Activated CD4-positive, alpha-beta T cell treated with anti-CD3 and anti-CD28 coated beads, Interleukin-2, amount 50 U/mL, for 4 hours (primary cell): ENCODE measurements around the gene HTR3A.
"Not testable (repeated sequence)": the region's sequence is repeated elsewhere in the genome, so short reads cannot be mapped to it uniquely, and the experiment has no call there.

Experiments
- DNase-seq, 2 experiments: peaks; one replicate each; pipeline ENCODE4 v3.0.0-alpha.2; 2020

The HTR3A gene

DNA sequence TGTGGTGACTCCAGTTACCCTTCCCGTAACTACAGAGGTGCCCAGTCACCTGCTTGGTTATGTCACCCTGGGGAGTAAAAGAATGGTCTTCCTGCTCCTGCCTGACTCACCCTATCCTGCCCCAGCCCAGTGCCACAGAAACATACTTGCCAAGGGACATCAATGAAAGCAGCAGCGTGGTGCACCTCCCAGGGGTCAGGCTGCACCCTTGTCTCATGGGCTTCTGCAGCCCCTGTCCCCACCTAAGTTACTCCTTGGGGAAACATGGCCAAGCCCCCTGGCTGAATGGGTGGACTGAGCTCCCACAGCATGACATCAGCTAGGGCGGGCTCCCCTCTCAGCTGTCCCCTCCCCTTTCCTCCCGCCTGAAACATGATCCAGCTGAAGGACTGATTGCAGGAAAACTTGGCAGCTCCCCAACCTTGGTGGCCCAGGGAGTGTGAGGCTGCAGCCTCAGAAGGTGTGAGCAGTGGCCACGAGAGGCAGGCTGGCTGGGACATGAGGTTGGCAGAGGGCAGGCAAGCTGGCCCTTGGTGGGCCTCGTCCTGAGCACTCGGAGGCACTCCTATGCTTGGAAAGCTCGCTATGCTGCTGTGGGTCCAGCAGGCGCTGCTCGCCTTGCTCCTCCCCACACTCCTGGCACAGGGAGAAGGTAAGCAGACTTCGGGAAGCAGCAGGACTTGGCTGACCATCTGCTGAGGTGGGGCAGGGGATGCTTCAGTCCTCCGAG, at the start of gene HTR3A:
TSS of gene HTR3A (plus strand) at position 368 of the 730 bp plus-strand sequence. CDS start at position 586, 218 bp downstream.
- DNase-seq = no peak

DNA sequence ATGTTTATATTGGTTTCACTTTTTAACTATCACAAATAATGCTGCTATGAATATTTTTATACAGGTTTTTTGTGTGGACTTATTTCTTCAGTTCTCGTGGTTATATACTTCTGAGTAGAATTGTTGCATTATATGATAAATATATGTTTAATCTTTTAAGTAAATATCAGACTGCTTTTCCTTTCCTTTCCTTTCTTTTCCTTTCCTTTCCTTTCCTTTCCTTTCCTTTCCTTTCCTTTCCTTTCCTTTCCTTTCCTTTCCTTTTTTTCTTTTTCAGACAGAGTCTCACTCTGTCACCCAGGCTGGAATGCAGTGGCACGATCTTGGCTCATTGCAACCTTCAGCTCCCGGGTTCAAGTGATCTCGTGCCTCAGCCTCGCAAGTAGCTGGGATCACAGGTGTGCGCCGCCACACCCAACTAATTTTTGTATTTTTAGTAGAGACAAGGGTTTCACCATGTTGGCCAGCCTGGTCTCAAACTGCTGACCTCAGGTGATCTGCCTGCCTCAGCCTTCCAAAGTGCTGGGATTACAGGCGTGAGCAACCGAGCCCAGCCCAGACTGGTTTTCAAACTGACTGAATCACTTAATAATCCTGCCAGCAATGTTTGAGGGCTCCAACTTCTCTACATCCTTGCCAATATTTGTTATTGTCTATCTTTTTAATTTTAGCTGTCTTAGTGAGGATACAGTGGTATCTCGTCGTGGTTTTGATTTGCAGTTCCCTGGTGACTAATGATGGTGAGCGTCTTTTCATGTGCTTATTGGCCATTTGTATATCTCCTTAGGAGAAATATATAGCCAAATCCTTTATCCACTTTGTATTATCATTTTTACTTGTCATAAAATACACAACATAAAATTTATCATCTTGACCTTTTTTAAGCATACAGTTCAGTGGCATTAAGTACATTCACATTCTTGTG, 48.4 kb upstream of the HTR3A start:
- no peak for DNase-seq

DNA sequence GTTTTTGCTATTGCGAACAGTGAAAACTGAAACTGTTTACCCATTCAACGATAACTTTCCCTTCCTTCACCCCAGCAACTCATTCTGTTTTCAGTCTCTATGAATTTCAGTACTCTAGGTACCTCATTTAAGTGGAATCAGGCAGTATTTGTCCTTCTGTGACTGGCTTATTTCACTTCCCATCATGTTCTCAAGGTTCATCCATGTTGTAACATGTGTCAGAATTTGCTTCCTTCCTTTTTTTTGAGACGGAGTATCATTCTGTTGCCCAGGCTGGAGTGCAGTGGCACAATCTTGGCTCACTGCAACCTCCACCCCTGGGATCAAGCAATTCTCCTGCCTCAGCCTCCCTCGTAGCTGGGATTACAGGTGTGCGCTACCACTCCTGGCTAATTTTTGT, 46.6 kb upstream of the HTR3A start:
- DNase-seq = no peak

DNA sequence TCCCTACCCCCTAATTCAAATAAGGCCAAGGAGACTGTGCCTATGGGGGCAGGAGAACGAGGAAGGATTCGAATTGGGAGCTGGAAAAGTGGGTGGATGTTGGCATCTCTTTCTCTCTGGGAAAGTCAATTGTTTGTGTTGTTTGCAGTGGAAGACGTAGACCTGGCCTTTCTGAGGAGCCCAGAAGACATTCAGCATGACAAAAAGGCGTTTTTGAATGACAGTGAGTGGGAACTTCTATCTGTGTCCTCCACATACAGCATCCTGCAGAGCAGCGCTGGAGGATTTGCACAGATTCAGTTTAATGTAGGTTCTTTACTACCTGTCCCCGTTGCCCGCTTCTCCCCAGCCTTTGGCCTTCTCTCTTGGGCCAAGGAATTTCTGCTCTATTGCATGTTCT, 42.1 kb upstream of the HTR3A start:
- no peak for DNase-seq

DNA sequence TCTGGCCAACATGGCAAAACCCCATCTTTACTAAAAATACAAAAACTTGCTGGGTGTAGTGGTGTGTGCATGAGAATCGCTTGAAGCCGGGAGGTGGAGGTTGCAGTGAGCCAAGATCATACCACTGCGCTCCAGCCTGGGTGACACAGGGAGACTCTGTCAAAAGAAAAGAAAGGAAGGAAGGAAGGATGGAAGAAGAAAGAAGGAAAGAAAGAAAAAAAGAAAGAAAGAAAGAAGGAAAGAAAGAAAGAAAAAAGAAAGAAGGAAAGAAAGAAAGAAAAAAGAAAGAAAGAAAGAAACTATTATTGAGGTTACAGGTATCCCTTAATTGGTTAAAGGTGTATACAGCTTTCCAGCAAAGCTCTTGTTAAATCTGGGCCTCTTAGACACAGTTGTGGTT, 40.7 kb upstream of the HTR3A start:
- not testable (repeated sequence) for DNase-seq

DNA sequence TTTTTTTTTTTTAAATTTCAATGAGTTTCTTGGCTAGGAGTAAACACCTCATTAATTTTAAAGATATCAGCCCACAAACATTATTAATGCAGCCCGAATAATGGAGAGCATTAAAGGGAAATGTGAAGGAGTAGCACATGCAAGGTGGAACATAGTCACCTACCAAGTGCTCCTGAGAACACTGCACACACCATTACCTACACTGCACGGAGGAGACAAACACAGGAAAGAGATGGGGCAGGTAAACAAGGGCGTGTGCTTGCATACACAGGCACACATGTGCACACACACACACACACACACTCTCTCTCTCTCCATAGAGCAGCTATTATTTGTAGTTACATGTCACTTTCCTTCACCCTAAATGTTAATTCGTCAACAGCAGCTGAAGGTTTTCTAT, 40.1 kb upstream of the HTR3A start:
- no peak for DNase-seq

DNA sequence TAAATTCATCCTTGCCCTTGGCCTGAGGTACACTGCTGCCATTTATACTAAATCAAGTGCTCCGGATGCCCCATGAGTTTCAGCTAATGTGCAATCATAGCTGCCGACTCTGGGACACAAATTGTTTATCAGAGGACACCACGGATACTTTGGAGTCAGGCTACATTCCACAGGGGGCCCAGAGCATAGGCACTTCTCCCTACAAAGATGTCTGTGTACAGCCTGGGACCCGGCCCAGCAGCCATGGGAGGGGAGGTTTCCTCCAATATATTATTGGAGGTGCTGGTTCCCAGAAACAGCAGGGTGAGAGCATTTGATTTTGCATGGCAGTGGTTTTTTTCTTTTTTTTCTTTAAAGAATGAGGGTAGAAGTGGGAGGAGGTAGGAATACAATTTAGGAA, 39.0 kb upstream of the HTR3A start:
- no peak for DNase-seq

DNA sequence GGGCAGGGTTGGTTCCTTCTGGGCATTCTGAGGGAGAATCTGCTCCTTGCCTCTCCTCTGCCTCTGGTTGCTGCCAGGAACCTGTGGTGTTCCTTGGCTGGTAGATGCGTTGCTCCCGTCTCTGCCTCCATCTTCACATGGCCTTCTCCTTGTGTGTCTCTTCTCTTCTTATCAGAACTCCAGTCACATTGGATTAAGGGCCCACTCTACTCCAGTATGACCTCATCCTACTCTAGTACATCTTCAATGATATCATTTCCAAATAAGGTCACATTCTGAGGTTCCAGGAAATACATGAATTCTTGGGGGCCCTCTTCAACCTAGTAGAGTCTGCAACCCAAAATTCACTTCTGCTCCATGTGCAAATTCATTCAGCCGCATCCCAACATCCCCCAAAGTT, 37.0 kb upstream of the HTR3A start:
- DNase-seq = no peak

DNA sequence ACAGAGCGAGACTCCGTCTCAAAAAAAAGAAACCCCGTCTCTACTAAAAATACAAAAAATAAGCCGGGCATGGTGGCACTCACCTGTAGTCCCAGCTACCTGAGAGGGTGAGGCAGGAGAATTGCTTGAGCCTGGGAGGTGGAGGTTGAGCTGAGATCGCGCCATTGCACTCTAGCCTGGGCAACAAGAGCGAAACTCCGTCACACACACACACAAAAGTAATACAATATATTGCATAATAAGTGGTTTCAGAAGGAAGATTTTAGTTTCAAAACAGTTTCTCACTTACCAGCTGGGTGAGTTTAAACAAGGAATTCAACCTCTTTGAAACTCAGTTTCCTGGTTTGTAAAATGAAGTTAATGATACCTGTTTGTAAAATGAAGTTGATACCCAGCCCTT, 32.7 kb upstream of the HTR3A start:
- DNase-seq = no peak

DNA sequence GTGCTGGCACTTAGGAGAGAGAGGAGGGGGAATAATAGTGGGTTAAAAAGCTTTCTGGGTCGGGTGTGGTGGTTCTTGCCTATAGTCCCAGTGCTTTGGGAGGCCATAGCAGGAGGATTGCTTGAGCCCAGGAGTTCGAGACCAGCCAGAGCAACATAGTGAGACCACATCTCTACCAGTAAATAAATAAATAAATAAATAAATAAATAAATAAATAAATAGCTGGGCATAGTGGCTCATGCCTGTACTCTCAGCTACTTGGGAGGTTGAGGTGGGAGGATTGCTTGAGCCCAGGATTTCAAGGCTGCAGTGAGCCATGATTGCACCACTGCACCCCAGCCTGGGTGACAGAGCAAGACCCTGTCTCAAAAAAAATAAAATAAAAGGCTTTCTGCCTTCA, 28.7 kb upstream of the HTR3A start:
- not testable (repeated sequence) for DNase-seq

DNA sequence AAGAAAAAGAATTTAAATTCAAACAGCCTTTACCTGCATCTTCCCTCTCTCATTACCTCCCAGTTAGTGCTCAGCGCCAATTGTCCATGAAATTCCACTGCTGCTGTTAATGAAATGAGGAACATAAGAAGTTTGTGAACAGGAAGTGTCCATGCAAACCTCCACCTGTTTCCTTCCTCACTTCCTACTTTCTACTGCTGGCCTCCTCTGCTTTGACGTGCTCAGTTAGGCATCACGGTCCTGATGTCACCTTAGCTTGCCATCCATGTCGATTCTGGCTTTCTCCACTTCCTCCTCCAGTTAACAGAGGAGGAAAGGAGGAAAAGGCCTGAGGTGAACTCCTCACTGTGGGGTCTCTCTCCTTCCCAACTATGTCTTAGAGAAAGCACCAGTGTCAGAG, 26.9 kb upstream of the HTR3A start:
- DNase-seq = no peak

DNA sequence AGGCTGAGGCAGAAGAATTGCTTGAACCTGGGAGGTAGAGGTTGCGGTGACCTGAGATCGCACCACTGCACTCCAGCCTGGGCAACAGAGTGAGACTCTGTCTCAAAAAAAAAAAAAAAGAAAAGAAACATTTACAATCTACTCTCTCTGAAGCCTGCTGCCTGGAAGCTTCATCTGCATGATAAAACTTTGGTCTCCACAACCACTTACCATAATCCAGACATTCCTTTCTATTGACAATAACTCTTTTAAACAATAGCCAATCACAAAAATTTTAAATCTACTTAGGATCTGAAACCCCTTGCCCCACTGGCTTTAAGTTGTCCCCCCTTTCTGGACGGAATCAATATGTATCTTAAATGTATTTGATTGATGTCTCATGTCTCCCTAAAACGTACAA, 25.0 kb upstream of the HTR3A start:
- DNase-seq = no peak

DNA sequence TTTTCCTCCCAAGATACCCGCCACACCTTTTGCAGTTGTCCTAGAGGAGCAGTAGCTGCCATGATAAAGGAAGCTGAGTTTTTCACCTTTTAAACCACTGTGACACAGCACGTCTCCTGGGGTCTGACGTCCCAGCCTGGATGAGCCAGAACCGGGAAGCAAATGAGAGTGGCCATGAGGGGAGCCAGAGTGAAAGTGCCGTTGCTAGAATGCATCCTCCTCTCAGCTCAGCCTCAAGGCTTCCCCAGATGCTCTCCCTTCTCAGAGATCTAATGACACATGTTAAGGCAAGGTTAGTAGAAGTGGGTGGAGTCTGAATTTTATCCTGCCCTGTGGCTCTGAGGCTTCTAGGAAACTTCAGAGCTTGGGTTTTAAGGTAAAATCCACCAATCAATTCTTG, 23.4 kb upstream of the HTR3A start:
- no peak for DNase-seq

DNA sequence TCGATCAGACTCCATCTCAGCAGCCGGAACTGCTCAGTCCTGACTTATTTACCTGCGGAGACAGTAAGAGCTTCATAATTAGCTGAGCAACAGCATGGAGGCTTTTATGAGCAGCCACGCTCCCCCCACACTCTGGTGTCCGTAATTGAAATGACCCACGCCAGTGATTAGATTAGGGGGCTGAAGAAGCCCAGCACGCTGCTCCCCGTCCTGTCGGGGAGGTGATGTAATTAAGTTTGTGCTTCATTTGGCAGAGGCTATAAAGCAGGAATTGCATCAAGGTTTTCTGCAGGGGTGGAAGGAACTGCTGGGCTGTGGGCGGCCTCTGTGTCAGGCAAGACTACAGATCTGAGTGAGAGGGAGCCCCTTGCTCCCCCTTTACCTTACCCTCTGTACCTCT, 22.8 kb upstream of the HTR3A start:
- no peak for DNase-seq

DNA sequence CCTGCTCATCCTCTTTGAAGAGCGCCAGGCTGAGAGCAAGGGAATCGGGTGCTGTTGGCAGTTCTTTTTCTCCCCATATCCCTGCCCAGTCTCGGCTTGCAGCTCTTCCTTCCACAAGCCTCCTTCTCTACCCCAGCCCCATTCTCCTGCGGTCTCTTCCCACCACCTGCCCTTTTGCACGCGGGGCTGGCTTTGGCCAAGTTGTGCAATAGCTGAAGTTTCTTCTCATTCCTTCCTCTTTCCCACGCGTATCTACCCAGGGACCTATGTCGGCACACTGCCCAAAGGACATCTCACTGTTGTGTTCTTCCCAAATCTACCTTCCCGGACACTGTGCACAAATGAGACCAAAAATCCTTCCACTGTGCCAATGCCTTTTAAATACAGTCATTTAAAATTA, 22.3 kb upstream of the HTR3A start:
- no peak for DNase-seq

DNA sequence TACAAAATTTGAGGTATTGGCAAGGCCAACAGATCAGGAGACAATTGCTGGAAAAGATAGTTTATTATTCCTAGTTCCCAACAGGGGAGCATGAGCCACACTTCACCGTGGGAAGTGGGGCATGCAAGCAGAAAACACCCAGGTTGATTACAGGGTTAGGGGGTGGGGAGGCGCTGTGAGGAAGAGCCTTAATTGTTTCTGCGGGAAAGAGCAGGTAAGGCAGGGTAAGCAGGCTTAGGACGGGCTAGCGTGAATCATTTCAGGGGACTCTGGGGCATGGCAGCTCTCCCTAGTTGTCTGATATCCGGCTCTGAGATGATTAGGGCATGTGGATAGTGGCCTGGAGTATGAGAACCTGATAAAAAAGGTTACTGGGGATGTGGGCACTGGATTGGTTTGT, 20.7 kb upstream of the HTR3A start:
- DNase-seq = no peak

DNA sequence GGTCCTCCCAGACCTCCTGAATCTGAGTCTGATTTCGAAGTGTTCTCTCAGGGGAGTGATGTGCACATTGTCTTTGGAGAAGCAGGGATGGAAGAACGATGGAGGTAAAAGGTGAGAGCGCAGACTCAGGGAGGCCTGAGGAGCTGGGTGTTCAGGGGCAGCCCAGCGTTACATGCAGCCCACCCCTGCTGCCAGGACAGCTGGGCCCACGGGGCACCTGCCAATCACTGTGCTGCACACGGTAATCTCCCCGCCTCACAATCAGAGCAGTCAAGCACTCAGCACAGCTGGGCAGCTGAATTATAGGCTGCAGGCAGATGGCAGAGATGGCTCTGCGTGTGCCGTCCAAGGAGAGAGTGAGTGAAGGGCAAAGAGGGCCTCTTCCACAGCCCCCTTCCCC, 17.9 kb upstream of the HTR3A start:
- no peak for DNase-seq

DNA sequence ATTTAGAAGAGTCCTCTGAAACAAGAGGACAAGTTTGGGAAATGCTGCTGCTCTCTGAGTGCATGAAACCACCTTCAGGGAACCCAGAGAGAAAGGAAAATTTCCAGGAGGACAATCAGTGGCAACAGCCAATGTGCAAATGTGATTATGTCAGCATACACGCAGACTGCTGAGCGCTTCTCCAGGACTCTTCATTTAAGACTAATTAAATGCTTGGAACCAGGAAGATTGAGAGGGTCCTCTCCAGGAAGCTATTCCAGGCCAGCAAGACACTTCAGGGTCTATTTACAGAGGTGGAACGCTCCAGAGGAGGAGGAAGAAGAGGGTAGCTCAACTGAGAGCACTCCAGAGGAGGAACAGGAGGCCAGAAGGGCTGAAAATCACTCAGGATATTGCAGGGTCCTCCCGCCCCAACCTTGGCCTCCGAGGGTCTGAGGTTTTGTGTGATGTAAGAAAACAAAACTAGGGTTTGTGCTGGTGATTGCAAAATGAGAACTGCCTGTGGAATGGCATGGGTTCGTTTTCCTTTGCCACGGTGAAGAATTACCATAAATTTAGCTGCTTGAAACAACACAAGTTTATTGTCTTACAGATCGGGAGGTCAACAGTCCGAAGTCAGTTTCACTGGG, 14.1 kb upstream of the HTR3A start:
- DNase-seq = no peak

DNA sequence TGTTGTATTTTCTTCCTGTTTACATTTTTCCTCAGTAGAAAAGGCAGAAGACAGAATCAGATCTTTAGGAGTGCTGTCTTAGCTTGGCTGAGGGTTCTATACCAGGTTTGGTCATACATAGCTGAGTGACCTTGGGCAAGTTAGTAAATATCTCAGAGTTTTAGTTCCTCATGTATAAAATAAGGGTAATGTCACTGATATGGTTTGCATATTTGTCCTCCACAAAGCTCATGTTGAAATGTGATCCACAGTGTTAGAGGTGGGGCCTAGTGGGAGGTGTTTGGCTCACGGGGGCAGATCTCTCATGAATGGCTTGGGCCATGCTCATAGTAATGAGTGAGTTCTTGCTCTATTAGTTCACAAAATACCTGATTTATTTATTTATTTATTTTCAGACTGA, 7.5 kb upstream of the HTR3A start:
- DNase-seq = no peak

DNA sequence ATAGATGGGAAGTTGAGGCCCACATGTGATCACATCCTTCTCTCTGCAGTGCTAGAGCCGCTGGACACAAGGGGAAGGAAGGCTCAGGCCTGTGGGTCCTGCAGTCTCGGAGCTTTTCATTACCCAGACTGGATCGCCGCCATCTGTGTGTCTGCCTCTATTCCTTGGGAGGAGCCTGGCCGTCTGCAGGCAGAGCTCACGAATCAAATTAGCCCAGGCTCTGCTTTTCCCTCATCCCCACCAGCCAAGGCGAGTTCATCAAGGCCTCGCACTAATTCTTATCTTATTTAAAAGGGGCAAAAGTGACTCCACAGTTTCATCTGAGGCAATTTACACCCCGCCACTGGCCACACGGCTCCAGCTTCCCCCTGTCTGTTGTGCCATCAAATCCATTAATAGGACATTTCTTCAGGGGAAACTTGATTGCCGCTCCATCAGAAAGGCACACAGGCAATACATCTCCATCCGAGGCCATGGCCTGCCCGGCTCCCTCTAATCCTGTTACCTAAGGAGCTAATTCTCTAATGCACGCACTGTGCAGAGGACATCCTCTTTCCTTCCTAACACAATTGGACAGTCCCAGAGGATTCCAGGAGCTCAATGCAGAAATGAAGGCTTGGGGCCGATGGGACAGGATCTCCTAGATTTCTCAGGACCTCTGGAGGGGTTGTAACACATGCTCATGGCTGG, 3.3 kb upstream of the HTR3A start:
- DNase-seq = no peak

DNA sequence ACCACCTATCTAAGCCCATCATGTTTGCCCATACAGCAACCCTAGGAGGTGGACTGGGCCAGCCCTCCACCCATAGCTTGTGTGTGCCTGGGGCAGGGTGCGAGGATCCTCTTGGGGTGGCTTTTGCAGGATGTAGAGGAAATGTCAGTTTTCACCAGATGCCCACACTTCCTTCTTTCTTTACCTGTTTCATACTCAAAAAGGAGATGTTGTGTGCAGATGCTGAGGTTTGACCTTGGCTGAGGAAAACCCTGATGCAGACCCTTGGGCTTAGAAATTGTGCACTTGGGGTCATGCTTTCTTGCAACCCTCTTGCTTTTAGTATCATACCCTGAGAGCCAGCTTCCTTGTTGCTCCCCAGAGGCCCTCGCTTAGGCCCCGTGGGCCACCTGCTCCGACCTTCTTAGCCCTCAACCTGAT, 2.2 kb downstream of the HTR3A start:
- DNase-seq = no peak

DNA sequence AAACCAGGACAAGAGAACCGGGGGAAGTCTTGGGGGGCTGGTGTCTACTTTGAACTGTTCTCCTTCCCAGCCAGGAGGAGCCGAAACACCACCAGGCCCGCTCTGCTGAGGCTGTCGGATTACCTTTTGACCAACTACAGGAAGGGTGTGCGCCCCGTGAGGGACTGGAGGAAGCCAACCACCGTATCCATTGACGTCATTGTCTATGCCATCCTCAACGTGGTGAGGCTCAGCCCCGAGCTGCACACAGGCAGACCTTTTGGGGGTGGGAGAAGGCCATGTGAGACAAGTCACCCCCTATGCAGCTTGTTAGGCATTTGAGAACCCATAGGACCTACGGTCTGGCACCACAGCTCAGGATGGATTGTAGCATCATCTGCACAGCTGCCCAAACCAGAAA, 2.8 kb downstream of the HTR3A start:
- no peak for DNase-seq

DNA sequence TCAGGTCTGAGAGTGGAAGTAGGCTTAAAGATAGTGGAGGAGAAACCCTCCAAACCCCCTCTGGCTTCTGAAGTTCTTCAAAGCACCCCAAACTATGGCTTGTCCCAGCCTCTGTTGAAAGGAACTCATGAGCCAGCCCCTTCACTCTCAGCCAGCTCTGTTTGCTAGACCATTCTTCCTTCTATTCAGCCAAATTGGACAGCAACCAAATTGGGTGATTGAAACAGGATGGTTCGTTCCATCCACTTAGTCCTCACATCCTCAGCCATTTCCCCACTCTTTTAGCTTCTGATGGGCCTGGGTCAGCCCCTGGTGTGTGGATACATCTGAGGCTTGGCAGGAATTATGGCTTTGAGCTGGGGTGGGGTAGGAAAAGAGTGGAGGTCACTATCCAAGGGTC, 4.5 kb downstream of the HTR3A start:
- no peak for DNase-seq
